ENCODE results near the gene PLCXD3.

GRCh38 chr5:41363343-41363986 lies 146.9 kb downstream of the PLCXD3 start:
- no peak for TF ChIP-seq EZH2 (IDR thresholded peaks at IDR 0.05; ENCODE audit: insufficient read depth, poor library complexity, severe bottlenecking)
- TF ChIP-seq EZH2phosphoT487 (IDR thresholded peaks at IDR 0.05; ENCODE audit: insufficient read depth, low read depth) = no peak

Measured in GM23248 (cell line).